Measurements from ENCODE around the gene VPS4B. TPM values are rescaled to one million over a fixed set of nuclear protein-coding genes. Genes with fewer than 3 reads are reported as not detected.

Gene VPS4B
- 21.2 TPM for polyA plus RNA-seq (2012; ENCODE audit: insufficient read depth, insufficient read length, low read depth)

DNA sequence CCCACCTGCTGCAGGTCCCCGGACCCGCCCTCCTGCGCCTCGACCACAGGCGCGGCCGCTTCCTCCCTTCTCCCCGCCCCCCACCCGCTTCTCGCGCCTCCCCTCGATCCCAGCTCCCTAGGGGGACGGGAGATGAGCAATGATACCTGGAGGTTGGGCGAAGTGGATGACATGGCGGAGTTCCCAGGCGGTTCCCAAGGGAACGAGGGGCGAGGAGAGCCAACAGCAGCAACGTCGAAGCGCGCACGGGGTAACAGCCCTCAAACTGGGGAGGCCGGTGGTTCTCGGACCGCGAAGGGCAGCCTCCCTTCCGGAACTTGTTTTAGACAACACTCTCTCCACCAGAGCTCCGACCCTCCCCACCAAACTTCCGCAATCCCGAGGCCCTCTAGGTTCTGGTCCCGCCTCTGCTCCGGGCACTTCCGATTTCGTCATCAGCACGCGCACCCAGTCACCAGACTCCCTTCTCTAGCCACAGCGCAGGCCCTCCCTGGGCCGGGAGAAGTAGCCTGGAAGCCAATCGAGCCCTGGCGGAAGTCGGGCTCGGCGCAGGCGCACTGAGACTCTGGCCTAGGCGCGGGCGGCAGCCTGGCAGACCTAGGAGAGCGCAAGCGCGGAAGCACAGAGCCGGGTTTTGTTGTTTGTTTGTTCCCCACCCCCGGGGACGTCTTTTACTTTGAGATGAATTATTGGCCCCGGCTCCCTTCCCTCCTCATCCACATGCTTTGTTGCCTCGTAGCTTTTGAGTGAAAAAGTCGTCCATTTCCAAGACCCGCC is at the start of gene VPS4B:
TSS of gene VPS4B (minus strand) at position 390 of the 777 bp plus-strand sequence. CDS start at position 173, 217 bp downstream.
- peak; percentile 95 for DNase-seq
- H3K4me3 ChIP-seq (ENCODE audit: low read depth, low read length) = peak within 1 kb of the TSS; percentile 82
- no peak for TF ChIP-seq CTCF (IDR thresholded peaks at IDR 0.05; ENCODE audit: low read depth, low read length)

DNA sequence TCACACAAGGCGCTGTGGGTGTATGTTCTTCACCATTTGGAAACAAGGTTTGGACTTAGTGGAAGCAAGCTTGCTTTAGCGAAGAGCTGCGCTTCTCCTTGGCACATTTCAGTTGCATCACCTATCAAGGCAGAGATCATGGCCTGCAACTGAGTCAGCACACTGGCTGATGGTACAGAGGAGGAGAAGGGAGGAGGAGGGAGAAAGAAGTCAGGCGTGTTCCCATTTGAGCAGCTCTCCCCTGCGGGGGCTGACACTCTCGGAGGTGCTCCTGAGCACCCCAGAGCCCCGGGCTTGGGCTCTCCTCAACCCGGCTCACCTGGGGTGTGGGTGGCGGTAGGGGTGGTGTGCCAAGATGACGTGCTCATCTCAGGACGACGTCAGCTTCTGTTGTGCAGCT is 48.5 kb upstream of the VPS4B start:
- Histone ChIP-seq H3K4me3 (ENCODE audit: low read depth, low read length) (no peak overlapping the region), H3K4me1 (no peaks in the 10 kb centered on the region), H3K27me3 (no peaks in the 10 kb centered on the region), H3K9me3 (no peaks in the 10 kb centered on the region), H3K36me3 (no peaks in the 10 kb centered on the region)
- TF ChIP-seq CTCF (IDR thresholded peaks at IDR 0.05; ENCODE audit: low read depth, low read length) = no peak
- no peak for DNase-seq

More for the DNA sequence above, at the start of gene VPS4B:
- Histone ChIP-seq H3K36me3 (no peaks in the 10 kb centered on the region), H3K4me1 (no peaks in the 10 kb centered on the region), H3K9me3 (no peaks in the 10 kb centered on the region), H3K27me3 (no peaks in the 10 kb centered on the region)

GRCh38 chr18:63468575-63468974 is 46.3 kb upstream of the VPS4B start:
- no peaks in the 10 kb centered on the region for H3K27me3 ChIP-seq
- TF ChIP-seq CTCF (IDR thresholded peaks at IDR 0.05; ENCODE audit: low read depth, low read length) = no peak
- no peak overlapping the region for H3K4me3 ChIP-seq (ENCODE audit: low read depth, low read length)
- no peaks in the 10 kb centered on the region for H3K4me1 ChIP-seq
- no peak for DNase-seq
- no peaks in the 10 kb centered on the region for H3K9me3 ChIP-seq
- no peaks in the 10 kb centered on the region for H3K36me3 ChIP-seq

DNA sequence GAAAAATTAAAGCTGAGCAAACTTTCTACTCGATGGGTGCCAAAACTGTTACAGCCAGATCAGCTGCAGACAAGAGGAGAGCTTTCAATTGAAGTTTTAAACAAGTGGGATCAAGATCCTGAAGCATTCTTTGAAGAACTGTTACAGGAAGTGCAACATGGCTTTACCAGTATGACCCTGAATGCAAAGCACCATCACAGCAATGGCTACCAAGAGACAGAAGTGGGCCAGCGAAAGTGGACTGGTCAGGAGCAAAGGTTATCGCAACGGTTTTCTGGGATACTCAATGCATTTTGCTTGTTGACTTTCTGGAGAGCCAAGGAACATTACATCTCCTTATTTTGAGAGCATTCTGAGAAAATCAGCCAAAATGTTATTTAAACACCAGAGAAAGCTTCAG is 45.4 kb upstream of the VPS4B start:
- Histone ChIP-seq H3K4me3 (ENCODE audit: low read depth, low read length) (no peak overlapping the region), H3K27me3 (no peaks in the 10 kb centered on the region), H3K9me3 (no peaks in the 10 kb centered on the region), H3K4me1 (no peaks in the 10 kb centered on the region), H3K36me3 (no peaks in the 10 kb centered on the region)
- no peak for DNase-seq
- no peak for TF ChIP-seq CTCF (IDR thresholded peaks at IDR 0.05; ENCODE audit: low read depth, low read length)

DNA sequence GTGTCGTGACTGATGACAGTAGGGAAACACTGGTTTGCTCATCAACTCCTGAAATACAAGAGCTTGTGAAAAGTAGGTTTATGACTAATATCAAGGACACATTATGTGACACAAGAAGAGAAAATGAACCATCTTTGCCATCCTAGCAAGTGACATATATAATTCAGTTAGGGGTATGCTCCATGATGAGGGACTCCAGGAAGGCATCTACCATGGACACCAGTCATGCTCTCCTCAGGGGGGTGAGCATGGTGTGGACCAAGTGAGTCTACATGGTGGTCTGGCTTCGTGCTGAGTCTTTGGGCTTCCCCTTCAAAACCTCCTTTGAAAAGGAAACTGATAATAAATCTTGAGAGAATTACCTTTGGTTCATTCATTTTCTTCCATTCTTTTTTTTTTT is 42.8 kb upstream of the VPS4B start:
- no peak for DNase-seq
- no peak for TF ChIP-seq CTCF (IDR thresholded peaks at IDR 0.05; ENCODE audit: low read depth, low read length)
- Histone ChIP-seq H3K4me3 (ENCODE audit: low read depth, low read length) (no peak overlapping the region), H3K4me1 (no peaks in the 10 kb centered on the region), H3K9me3 (no peaks in the 10 kb centered on the region), H3K27me3 (no peaks in the 10 kb centered on the region), H3K36me3 (no peaks in the 10 kb centered on the region)

DNA sequence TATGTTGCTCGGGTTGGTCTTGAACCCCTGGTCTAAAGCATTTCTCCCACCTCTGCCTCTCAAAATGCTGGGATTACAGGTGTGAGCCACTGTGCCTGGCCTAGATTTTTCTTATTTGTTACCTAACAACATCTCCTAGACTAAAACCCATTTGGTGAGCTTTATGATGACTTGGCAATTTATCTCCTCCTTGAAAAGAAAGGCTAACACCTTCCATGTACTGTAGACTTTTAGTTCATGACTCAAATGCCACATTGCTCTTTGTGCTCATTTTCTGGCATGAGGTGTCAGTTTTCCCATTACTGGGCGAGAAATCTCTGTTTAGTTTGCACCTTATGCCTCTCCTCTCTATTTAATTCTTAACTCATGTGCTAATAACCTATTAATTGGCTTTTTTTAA is 42.2 kb upstream of the VPS4B start:
- no peaks in the 10 kb centered on the region for H3K9me3 ChIP-seq
- H3K36me3 ChIP-seq = no peaks in the 10 kb centered on the region
- no peak for TF ChIP-seq CTCF (IDR thresholded peaks at IDR 0.05; ENCODE audit: low read depth, low read length)
- H3K4me3 ChIP-seq (ENCODE audit: low read depth, low read length) = no peak overlapping the region
- H3K4me1 ChIP-seq = no peaks in the 10 kb centered on the region
- H3K27me3 ChIP-seq = no peaks in the 10 kb centered on the region
- no peak for DNase-seq

Measured in BE2C (cell line).